ENCODE results near the gene FAM81A.

The FAM81A gene

DNA sequence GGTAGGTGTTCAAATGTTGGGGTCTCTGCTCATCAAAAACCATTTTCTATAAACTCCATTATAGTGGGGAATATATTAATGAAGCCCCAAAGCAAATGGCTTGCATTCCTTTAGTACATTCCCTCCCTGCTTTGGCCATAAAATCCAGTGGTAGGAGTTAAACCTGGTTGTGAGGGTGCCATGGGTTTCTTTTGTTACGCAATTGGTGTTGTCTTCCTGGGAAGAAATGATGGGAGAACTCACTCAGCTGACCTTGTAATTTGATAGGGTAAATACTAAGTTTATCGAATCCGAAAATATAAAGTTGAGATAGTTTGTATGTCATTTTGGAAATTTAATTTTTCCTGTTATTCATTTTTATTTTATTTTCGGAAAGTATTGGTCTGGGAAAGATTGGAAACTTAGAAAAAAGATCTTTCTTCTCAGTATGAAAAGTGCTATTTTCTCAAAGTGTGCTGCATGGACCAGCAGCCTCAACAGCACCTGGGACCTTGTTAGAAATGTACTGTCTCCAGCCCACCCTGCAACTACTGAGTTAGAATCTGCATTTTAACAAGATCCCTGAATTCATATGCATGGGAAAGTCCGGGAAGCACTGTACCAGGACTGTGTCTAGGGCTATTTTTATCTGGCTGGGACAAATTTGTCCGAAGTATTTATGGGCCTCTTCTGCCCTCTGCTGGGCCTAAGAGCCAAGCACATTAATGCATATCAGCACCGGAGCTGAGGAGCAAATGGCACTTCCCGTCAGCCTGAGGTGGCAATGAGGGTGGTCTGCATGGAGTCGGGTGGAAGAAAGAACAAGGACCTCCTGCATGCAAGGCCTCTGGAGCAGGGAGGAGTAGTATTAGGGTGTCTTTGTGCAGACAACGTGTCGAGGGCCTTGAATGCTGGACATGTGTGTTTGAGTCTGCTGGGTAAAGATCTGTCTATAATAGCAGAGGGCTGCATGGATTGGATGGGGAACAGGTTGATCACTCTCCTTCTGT, 54.7 kb downstream of the FAM81A start:
- DNase-seq (ENCODE audit: low spot score), result peak; percentile 57
- in situ Hi-C loops (cut with MboI; ENCODE audit: low sequenced_read_pairs, unreplicated experiment), result loop anchor here (10.0 to 25.0 kb wide), 2 partner anchors 330 to 518 kb away; no protein-coding TSS in a partner anchor
- TF ChIP-seq, protein P1, sequence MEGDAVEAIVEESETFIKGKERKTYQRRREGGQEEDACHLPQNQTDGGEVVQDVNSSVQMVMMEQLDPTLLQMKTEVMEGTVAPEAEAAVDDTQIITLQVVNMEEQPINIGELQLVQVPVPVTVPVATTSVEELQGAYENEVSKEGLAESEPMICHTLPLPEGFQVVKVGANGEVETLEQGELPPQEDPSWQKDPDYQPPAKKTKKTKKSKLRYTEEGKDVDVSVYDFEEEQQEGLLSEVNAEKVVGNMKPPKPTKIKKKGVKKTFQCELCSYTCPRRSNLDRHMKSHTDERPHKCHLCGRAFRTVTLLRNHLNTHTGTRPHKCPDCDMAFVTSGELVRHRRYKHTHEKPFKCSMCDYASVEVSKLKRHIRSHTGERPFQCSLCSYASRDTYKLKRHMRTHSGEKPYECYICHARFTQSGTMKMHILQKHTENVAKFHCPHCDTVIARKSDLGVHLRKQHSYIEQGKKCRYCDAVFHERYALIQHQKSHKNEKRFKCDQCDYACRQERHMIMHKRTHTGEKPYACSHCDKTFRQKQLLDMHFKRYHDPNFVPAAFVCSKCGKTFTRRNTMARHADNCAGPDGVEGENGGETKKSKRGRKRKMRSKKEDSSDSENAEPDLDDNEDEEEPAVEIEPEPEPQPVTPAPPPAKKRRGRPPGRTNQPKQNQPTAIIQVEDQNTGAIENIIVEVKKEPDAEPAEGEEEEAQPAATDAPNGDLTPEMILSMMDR (IDR thresholded peaks at IDR 0.05; ENCODE audit: borderline replicate concordance, control extremely low read depth, extremely low read depth, insufficient read depth, missing control alignments), result peak; percentile 85

DNA sequence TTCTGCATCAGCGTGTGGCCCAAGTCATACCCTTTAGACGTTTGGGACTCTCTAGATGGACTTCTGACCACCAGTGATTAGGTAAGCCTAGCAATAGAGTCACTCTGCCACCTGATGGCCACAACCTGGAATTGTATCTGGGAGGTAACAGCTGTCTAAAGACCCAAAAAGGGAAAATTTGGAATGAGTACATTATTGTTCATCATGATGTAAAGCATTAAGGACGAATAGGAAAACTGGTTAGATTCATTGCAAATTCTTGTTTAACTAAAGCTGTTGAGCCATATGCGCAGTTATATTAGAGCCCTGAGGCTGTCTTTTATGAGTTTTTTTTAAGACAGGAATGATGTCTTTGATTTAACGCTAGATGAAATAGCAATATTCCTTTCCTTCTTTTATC, 63.6 kb downstream of the FAM81A start:
- peak; percentile 70 for DNase-seq (ENCODE audit: low spot score)
- in situ Hi-C loops (cut with MboI; ENCODE audit: low sequenced_read_pairs, unreplicated experiment), result no loop called here
- TF ChIP-seq, protein P1 (IDR thresholded peaks at IDR 0.05; ENCODE audit: borderline replicate concordance, control extremely low read depth, extremely low read depth, insufficient read depth, missing control alignments), result peak; percentile 75

DNA sequence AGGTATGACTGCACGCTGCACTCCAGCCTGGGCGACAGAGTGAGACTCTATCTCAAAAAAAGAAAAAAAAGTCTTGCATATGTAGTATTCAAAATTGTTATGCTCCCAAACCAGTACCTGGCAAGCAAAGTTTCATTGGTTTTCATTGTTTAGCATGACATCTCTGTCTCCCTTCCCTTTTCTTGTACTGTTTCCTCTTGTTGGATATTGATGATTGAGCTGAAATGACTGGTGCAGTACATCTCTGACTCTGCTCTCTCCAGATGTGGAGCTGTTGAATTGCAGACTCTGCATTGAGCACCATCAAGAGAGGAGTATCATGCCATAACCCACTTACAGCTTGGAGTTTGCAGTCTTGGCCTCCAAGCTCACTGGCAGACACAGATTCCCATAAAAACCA, 77.2 kb downstream of the FAM81A start:
- DNase-seq (ENCODE audit: low spot score), result no peak
- TF ChIP-seq, protein P1 (IDR thresholded peaks at IDR 0.05; ENCODE audit: borderline replicate concordance, control extremely low read depth, extremely low read depth, insufficient read depth, missing control alignments), result no peak
- in situ Hi-C loops (cut with MboI; ENCODE audit: low sequenced_read_pairs, unreplicated experiment), result no loop called here

DNA sequence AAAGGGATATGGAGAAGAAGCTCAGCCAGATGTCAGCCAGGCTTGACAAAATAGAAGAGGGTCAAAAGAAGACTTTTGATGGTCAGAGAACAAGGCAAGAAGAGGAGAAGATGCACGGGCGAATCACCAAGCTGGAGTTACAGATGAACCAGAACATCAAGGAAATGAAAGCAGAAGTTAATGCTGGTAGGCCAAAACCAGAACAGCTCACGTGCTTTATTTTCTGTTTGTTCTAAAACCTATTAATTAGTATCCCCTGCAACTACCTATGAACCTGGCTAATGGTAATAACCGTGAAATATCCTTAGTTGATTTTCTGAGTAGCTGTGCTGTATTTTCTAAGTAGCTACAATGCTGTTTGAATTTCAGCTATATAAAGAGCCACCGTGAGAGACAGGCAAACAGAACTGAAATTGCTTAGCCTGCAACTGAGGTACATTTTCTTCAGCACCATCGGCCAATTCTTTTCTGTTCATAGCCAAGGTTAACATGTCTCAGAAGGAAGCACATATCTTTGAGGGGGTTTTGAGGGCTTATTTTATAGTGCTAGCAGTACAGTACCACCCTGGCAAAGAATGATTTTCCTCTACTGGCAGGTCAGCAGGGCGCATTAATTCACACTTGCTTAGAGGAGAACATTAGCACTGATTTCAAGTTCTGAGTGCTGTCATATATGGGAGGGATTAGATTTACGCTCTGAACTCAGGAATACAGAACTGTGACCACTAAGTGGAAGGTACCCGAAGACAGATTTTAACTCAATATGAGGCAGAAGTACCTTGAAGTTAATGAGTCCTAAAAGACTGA, 78.9 kb downstream of the FAM81A start:
- peak; percentile 50 for DNase-seq (ENCODE audit: low spot score)
- in situ Hi-C loops (cut with MboI; ENCODE audit: low sequenced_read_pairs, unreplicated experiment), result no loop called here
- TF ChIP-seq, protein P1 (IDR thresholded peaks at IDR 0.05; ENCODE audit: borderline replicate concordance, control extremely low read depth, extremely low read depth, insufficient read depth, missing control alignments), result no peak

DNA sequence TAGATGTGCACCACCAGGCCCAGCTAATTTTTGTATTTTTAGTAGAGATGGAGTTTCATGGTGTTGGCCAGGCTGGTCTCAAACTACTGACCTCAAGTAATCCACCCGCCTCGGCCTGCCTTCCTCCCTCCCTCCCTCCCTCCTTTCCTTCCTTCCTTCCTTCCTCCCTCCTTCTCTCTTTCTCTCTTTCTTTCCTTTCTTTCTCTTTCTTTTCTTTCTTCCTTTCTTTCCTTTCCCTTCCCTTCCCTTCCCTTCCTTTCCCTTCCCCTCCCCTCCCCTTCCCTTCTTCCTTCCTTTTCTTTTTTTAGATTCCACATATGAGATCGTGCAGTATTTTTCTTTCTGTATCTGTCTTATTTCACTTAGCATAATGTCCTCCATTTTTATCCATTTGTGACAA, 81.3 kb downstream of the FAM81A start:
- no peak for DNase-seq (ENCODE audit: low spot score)
- TF ChIP-seq, protein P1 (IDR thresholded peaks at IDR 0.05; ENCODE audit: borderline replicate concordance, control extremely low read depth, extremely low read depth, insufficient read depth, missing control alignments), result no peak
- in situ Hi-C loops (cut with MboI; ENCODE audit: low sequenced_read_pairs, unreplicated experiment), result no loop called here

DNA sequence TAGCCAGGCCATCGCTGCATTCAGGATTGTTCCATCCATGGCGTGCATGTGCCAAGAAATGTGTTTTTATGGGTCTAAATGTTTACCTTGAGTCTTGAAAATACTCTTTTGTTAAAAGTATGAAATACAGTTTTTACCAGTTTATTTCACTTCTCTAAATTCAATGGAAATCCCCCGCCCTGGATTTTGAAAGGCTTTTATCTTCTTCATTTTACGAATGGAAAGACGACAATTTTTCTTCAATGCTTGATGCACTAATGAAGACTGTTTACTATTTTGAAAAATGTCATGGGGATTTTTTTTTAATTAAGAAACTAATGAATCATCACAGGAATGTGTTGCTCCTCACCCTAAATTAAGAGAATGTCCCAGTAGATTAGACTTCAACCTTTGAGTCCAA, 83.5 kb downstream of the FAM81A start:
- in situ Hi-C loops (cut with MboI; ENCODE audit: low sequenced_read_pairs, unreplicated experiment), result no loop called here
- TF ChIP-seq, protein P1 (IDR thresholded peaks at IDR 0.05; ENCODE audit: borderline replicate concordance, control extremely low read depth, extremely low read depth, insufficient read depth, missing control alignments), result no peak
- no peak for DNase-seq (ENCODE audit: low spot score)
